Esophagus muscularis mucosa (tissue), 4 donors: Measurements from ENCODE around the gene CAMLG. TPM values are rescaled to one million over a fixed set of nuclear protein-coding genes. Genes with fewer than 3 reads are reported as not detected.
A peak's percentile ranks its signal among the peaks of the same experiment; 100 is the strongest.
"Not testable (repeated sequence)": the region's sequence is repeated elsewhere in the genome, so short reads cannot be mapped to it uniquely, and the experiment has no call there.

ENCODE experiments used
- DNase-seq: peaks from one replicate; pipeline ENCODE4 v3.0.0-alpha.2; 2017; ENCODE audit errors: extremely low spot score
- H3K27ac ChIP-seq, 4 donors: fragments of 200-600 bp; sonication (generic); replicated peaks in 1 of 4; 1 replicate in 3 of 4; 2 replicates in 1 of 4; pipeline ENCODE4 v1.5.1; 2016 to 2019; ENCODE audit warnings: mild to moderate bottlenecking in 1 of 4
- H3K27me3 ChIP-seq, 4 donors: fragments of 200-600 bp; sonication (generic); one replicate each; pipeline versions ENCODE4 v1.5.1 to v1.6.0; 2016 to 2019
- H3K36me3 ChIP-seq, 4 donors: fragments of 200-600 bp; sonication (generic); one replicate each; pipeline ENCODE4 v1.5.1; 2016 to 2019
- H3K4me1 ChIP-seq, 4 donors: fragments of 200-600 bp; sonication (generic); one replicate each; pipeline ENCODE4 v1.5.1; 2016 to 2019
- H3K4me3 ChIP-seq, 4 donors: fragments of 200-600 bp; sonication (generic); 1 replicate in 2 of 4; 2 replicates in 2 of 4; pipeline ENCODE4 v1.5.1; 2016 to 2019; ENCODE audit warnings: mild to moderate bottlenecking in 4 of 4, moderate library complexity in 1 of 4
- H3K9me3 ChIP-seq, 4 donors: fragments of 200-600 bp; sonication (generic); 1 replicate in 3 of 4; 2 replicates in 1 of 4; pipeline ENCODE4 v1.5.1; 2016 to 2019
- CTCF ChIP-seq, 3 experiments: fragments of 200-600 bp in 2 of 3; fragments of 450-650 bp in 1 of 3; sonication (generic) in 2 of 3; IDR thresholded peaks; one replicate each; pipeline ENCODE4 v1.5.1; 2017 to 2019; ENCODE audit warnings: antibody characterized with exemption in 3 of 3, mild to moderate bottlenecking in 2 of 3, moderate library complexity in 1 of 3
- EP300 ChIP-seq: sonication (generic); formaldehyde crosslinking; IDR thresholded peaks from one replicate; pipeline ENCODE4 v1.6.1; 2017; ENCODE audit warnings: antibody characterized with exemption
- POLR2A ChIP-seq: fragments of 450-650 bp; IDR thresholded peaks from one replicate; pipeline ENCODE4 v1.6.1; 2017; ENCODE audit warnings: antibody characterized with exemption, moderate library complexity, mild to moderate bottlenecking, low read depth
- POLR2AphosphoS5 ChIP-seq, 2 donors: sonication (generic); formaldehyde crosslinking; IDR thresholded peaks; one replicate each; pipeline ENCODE4 v1.6.1; 2017; ENCODE audit warnings: antibody characterized with exemption in 2 of 2
- WGBS: methylation state at CpG from one replicate; pipeline ENCODE4 v1.1.5; 2018; 5-methylcytosine and 5-hydroxymethylcytosine counted together
- intact Hi-C: fragments of 100-400 bp; cut with DNase I; formaldehyde crosslinking; loops from one replicate; pipeline ENCODE4 v1.15.1; 2023
- total RNA-seq, 4 donors: library from RNA; depleted of rRNA; stranded (reverse); fragments of >200 nt; gene quantifications; one replicate each; pipeline versions ENCODE4 v1.1.0 to v1.2.1, GENCODE V29; 2016

Gene CAMLG
- total RNA-seq, 4 donors from 2014 or later, result 38.5 to 54.4 (median 49.8) TPM

- no peak for TF ChIP-seq POLR2A
- Histone ChIP-seq H3K4me3 (peak overlapping the region; percentile 76 to 97 (median 80)), H3K27ac (peak overlapping the region; percentile 76 to 82 (median 80)), H3K27me3 (no peaks in the 10 kb centered on the region), H3K9me3 (no peaks in the 10 kb centered on the region), H3K4me1 (peaks cover 16 to 45% (median 35%) of the 10 kb centered on the region in 4 donors), H3K36me3 (peaks cover 0 to 4% (median under 1%) of the 10 kb centered on the region in 4 donors)
- DNase-seq, result no peak
- 32% methylated on average over 6 of the region's 9 CpGs for WGBS
- intact Hi-C loops, result no loop called here
Observed at GRCh38 chr5:134758176-134758503, 19.8 kb downstream of the CAMLG start.

- H3K36me3 ChIP-seq, result peaks cover 0 to 5% (median 2%) of the 10 kb centered on the region in 4 donors
- H3K4me3 ChIP-seq, result peak within 1 kb of the TSS; percentile 76 to 97 (median 80)
- WGBS, result 0% methylated on average over 16 of the region's 73 CpGs
- H3K27me3 ChIP-seq, result no peaks in the 10 kb centered on the region
- intact Hi-C loops, result no loop called here
- H3K4me1 ChIP-seq, result peaks cover 16 to 45% (median 35%) of the 10 kb centered on the region in 4 donors
- H3K27ac ChIP-seq, result peak within 1 kb of the TSS; percentile 76 to 82 (median 80)
- peak; percentile 97 for DNase-seq
- H3K9me3 ChIP-seq, result no peaks in the 10 kb centered on the region
- TF ChIP-seq CTCF (IDR thresholded peaks at IDR 0.05) (peak; percentile 81 to 88 (median 84)), POLR2AphosphoS5 (IDR thresholded peaks at IDR 0.05) (peak; percentile 90), EP300 (no peak)
Observed at GRCh38 chr5:134758504-134759341, 20.4 kb downstream of the CAMLG start, which contains the start of gene DDX46. Gene DDX46 (plus strand): TSS chr5:134758779. CDS start chr5:134758939, 160 bp downstream.

- H3K27me3 ChIP-seq, DNase-seq, H3K27ac ChIP-seq, H3K9me3 ChIP-seq, H3K4me3 ChIP-seq, intact Hi-C loops, H3K4me1 ChIP-seq: not testable (repeated sequence)
- 93% methylated on average over 20 of the region's 21 CpGs for WGBS
- H3K36me3 ChIP-seq, result peaks cover 65 to 93% (median 86%) of the 10 kb centered on the region in 4 donors
Observed at GRCh38 chr5:134767528-134768291, 29.4 kb downstream of the CAMLG start.

GRCh38 chr5:134769206-134769605 lies 30.9 kb downstream of the CAMLG start:
- 72% methylated on average over 4 of the region's 4 CpGs for WGBS
- Histone ChIP-seq H3K27ac (no peak overlapping the region), H3K27me3 (no peaks in the 10 kb centered on the region), H3K9me3 (no peaks in the 10 kb centered on the region), H3K4me1 (no peaks in the 10 kb centered on the region), H3K36me3 (peaks cover 74 to 98% (median 96%) of the 10 kb centered on the region in 4 donors), H3K4me3 (no peak overlapping the region)
- intact Hi-C loops, result no loop called here
- TF ChIP-seq CTCF (IDR thresholded peaks at IDR 0.05) (no peak), POLR2A (no peak), EP300 (no peak), POLR2AphosphoS5 (IDR thresholded peaks at IDR 0.05) (no peak)
- DNase-seq, result no peak

- DNase-seq, result no peak
- Histone ChIP-seq H3K4me3 (no peak overlapping the region), H3K27ac (no peak overlapping the region), H3K27me3 (no peaks in the 10 kb centered on the region), H3K36me3 (peaks cover 72 to 98% (median 95%) of the 10 kb centered on the region in 4 donors), H3K9me3 (no peaks in the 10 kb centered on the region), H3K4me1 (no peaks in the 10 kb centered on the region)
- 92% methylated on average over 10 of the region's 10 CpGs for WGBS
- TF ChIP-seq EP300, result no peak
- TF ChIP-seq CTCF (IDR thresholded peaks at IDR 0.05), result no peak
- TF ChIP-seq POLR2AphosphoS5 (IDR thresholded peaks at IDR 0.05), result no peak
- TF ChIP-seq POLR2A, result no peak
- intact Hi-C loops, result loop anchor here (10.0 kb wide), 1 partner anchor 48 kb away; no protein-coding TSS in a partner anchor
Observed at GRCh38 chr5:134772461-134773125, 34.2 kb downstream of the CAMLG start.
